Activated CD8-positive, alpha-beta memory T cell treated with anti-CD3 and anti-CD28 coated beads, Interleukin-2, amount 50 U/mL, for 1 hour (primary cell): ENCODE measurements around the gene PGBD5.

Source experiments
- DNase-seq: peaks from one replicate; pipeline ENCODE4 v3.0.0-alpha.2; 2020; ENCODE audit errors: extremely low read depth

The PGBD5 gene

GRCh38 chr1:230301822-230302221, 124.3 kb downstream of the PGBD5 start:
- DNase-seq = no peak

GRCh38 chr1:230301322-230301721, 124.8 kb downstream of the PGBD5 start:
- no peak for DNase-seq

DNA sequence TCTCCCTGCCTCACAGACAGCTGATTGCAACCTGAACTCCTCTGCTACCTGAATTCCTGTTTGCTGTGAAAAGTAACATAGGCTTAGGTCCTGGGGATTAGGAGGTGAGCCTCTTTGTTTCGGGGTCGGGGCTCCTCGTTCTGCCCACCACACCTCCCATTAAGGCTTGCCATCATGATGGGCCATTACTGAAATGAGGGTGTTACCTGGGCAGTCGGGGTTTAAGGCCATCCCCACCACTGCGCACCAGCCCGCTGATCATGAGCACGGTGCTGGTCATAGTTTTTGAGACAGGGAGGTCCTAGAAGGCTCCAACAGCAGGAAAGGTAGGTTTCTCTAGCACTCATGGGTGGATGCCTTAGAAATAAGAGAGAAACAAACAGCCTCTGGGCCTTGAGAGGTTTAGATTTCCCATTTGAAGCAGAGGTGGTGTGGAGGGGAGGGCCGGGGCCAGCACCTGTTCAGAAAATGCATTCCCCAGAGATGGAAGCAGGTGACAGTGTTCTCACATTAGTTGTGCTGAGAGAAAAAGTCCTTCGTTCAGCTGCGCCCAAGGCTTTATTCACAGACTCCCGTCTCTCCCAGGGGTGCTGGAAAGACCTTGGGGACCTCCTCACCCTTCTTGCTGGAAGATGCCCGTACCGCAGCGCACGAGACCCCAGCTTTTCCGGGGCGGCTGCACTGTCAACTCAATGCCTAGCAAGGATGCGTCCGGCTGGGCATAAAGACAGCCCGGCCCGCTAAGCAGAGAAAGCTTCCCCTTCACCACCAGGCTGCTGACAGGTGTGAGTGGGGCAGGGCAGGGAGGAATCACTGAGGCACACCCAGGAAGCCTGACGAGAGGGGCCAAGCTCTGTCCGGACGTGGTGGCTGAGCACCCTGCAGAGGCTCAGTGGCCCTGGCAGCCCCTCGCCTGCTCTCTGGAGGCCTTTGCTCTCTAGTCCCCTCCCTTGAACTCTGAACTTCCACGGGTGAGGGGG, 125.5 kb downstream of the PGBD5 start:
- DNase-seq = no peak

DNA sequence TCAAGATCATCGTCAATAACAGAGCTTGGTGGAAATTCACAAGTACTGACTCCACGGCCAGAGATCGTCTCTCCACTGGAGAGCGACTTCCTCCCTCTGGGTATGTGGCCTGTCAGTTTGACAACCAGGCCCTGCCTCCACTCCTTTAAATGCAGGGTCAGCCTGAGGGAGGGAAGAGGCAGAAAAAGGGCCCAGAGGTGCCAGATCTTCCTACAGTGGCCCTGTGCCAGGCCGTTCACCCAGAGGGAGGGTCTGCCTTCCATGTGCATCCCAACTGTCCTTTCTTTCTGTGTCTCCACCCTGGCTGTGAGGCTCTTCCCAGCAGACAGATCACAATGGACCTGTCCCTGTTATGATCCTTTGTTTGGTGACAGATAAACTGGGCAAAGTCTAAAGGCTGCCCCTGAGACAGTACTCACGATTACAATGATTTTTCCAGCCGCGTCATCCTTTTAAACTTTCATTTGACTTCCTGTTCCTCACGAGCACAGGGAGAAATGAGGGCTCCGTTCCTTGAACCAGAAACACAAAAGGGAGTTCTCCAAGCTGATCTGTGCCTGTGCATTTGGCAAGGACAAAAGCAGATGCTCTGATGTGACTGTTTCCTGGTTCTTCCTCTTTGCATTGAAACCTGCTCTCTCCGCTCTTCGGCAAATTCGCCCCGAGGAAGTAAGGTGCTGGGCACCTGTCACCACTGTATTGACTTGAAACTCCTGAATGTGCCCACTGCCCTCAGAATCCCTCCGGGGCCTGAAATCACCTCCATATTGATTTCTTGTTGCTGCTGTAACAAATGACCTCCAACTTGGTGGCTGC, 126.7 kb downstream of the PGBD5 start:
- no peak for DNase-seq

DNA sequence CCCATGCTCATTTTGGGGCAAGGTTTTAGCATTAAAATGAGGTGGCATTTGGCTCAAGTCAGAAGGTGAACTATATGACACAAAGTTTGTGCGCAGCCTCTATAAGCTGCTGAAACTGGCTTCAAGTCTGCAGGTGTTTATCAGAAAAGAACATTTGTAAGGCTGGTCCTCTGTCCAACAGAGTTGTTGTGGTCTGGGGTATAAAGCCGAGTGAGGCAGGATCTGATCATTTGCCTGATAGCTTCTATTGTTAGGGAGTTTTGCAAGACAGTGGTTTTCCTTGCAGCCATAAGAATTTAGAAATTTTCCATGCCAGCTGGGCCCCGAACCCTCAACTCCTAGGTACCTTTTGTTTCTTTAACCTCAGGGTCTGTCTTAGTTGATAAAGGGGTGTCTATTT, 130.8 kb downstream of the PGBD5 start:
- DNase-seq = no peak

DNA sequence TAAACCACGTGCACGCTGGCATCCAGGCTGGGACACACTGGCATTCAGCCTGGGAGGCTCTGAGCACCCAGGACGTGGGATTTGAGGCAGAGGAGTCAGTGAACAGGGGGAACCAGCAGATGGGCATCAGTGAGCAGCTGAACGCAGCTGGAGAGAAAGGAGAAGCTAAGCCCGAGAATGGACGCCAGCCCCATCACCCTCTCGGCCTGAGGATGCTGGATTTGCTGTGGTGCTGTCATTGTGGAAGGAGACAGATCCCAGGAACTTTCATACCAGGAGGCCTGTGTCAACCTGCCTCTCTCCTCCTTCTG, 132.8 kb downstream of the PGBD5 start:
- no peak for DNase-seq

- no peak for DNase-seq
These were observed 133.3 kb downstream of the PGBD5 start for GRCh38 chr1:230292689-230293389.

DNA sequence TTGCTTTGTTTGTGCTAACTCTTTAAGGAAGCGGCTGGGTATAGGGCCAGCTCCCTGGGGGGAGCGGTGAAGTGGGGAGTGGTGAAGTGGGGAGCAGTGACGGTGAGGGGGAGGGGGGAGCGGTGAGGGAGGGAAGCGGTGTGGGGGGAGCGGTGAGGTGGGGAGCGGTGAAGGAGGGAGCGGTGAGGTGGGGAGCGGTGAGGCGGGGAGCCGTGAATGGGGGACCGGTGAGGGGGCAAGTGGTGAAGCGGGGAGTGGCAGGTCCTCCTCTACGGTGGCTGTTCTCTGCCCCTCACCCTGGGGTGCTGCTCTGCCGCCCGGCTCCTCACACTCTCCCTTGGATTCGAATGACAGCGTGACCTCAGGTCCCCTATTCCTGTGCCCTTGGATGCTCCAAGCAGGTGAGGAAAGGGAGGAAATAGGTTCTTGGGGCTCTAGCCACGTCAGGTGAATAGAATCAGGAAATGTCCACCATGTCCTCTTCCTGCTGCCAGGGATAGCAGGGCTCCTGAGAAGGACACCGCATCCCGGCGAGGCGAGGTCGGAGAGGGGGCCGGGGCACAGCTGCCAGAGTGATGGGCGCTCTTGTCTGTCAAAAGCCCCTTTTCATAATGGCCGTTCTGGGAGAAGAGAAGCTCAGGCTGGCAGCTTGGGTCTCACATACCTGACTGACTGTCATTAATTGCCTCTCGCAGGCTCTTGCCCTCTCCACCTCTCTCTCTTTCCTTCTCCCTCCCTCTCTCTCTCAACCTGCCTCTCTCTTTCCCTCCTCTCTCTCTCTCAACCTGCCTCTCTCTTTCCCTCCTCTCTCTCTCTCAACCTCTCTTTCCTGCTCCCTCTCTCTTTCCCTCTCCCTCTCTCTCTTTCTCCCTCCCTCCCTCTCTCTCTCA, 134.2 kb downstream of the PGBD5 start:
- no peak for DNase-seq

GRCh38 chr1:230289350-230289644, 136.8 kb downstream of the PGBD5 start:
- DNase-seq = no peak

GRCh38 chr1:230288641-230289349, 137.3 kb downstream of the PGBD5 start:
- DNase-seq = no peak

DNA sequence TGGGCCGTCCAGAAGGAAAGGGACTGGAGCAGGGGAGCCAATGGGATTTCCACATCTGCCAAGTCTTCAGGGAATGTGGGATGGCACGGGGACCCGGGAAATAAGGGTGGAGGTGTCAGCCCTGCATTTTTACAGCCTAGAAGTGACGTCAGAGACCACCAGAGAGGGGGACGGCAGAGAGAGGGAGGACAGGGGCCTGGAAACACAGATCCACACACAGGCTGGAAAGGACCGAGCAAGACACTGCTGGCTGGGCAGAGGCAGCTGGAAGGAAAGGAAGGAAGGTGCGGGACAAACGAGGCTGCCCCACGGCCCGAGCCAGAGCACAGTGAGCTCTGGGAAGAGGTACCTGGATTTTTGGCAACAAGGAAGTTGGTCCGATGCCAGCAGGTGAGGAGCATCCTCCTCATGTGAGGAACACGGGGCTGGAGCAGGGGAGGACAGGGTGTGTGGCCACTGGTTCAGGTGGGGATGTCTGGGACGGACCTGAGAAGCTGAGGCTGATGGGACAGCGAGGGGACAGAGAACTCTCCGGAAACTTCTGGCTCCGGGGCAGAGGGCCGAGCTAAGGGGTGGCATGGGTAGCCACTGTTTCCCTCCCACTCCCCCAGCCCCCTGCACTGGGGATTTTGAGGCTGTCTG, 138.3 kb downstream of the PGBD5 start:
- no peak for DNase-seq

- DNase-seq = no peak
These were observed 139.3 kb downstream of the PGBD5 start for GRCh38 chr1:230286890-230287269.

DNA sequence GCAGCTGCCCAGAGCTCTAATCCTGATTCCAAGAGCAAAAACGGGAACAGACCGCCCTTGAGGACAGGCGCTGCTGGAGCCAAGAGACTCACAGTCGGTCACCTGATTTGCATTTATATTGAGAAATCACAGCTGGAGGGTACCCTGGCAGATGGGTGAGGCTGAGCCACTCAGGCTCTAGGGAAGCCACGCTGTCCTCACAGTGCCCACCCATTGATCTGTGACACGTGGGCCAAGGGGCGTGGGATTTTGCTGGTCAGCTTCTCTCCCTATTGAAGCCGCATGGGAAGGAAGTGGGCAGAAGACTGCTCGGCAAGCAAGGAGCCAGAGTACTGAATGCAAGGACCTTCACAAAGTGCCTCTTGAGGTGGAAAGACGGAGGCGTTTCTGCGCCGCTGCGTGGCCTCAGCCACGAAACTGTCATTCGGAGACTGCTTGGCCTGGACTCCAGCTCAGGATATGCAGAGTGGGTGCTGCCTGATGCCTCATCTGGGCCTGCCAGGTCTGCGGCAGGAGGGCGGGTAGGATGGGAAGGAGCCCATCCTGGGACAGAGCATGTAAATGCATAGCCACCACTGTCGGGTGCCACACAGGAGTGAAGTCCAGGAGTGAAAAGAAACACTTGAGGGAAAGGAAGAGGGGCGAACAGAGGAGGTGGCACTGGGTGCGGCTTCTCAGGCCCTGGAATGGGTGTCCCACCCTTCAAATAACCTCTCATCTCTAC, 139.8 kb downstream of the PGBD5 start:
- DNase-seq = no peak

GRCh38 chr1:230285351-230285750, 140.8 kb downstream of the PGBD5 start:
- no peak for DNase-seq

- no peak for DNase-seq
These were observed 141.2 kb downstream of the PGBD5 start for GRCh38 chr1:230284891-230285290.

GRCh38 chr1:230283678-230284077, 142.5 kb downstream of the PGBD5 start:
- DNase-seq = no peak

GRCh38 chr1:230282157-230282556, 144.0 kb downstream of the PGBD5 start:
- DNase-seq = no peak

DNA sequence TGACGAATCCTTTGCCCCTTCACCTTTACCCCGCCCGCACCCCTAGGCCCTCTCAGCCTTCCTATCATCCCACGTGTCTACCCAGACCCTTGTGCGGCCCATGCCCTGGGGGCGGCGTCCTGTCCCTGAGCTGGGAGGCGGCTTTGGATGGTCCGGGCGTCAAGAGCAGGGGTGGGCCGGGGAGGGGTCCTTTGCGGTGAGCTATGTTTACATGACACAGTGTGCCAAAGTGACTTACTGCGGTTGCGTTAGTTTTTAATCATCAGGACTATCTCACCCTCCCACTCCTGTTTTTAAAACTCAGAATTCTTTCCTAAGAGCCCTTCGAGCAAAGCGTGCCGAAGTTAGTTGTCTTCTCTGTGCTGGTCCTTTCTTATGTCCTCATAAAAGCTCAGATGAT, 144.6 kb downstream of the PGBD5 start:
- DNase-seq = no peak

DNA sequence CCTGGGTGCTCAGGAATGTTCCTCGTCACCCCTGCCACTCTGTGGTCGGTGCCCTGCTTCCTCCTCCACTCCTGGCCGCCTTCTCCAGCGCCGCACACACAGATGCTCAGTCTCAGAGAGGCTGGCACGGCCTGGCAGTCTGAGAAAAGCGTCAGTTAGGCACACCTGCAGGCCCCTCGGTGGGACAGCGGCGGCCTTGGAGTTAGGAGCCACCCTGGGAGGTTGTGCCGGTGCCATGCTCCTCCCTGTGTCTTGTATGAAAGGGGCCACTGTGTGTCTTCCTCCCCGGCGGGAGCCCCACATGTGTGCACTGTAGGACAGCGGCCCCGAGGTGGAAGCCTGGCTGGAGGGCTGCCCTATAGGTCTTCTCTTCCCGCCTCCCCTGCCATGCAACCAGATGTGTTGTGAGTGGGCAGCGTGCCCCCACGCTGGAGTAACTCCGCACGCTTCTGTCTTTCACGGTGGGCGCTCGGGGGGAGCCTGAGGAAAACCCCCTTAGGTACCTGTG, 145.2 kb downstream of the PGBD5 start:
- no peak for DNase-seq
